Measurements from ENCODE around the gene TRIAP1. TPM values are rescaled to one million over a fixed set of nuclear protein-coding genes. Genes with fewer than 3 reads are reported as not detected.

TRIAP1 gene
- total and polyA plus RNA-seq, 2 donors (not counting 3 experiments of a cell fraction or from before 2014, with no cell fraction given) = 26.1 to 46.0 TPM

DNA sequence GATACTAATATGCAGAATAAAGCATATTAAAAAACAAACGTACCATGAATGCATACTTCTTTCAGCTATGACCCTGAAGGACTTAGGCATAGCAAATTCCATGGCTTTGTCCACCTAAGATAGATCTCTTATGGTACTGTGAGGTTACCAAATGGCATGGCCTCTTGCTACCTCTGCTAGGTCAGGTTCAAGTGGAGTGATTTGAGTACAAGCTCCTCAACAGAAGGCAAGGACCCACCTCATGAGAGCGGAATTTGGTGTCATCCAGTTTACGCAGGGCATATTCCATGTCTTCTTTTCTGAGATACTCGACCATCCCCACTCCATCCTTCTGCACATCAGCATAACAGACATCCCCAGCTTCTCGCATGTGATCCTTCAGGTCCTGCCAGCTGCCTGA lies 17.5 kb upstream of the TRIAP1 start:
- no peak overlapping the region for H3K27ac ChIP-seq (ENCODE audit: insufficient read depth, low read depth, low read length)
- DNase-seq (ENCODE audit: low read depth, low spot score) = no peak
- H3K4me1 ChIP-seq (ENCODE audit: control insufficient read depth, extremely low read depth, insufficient read depth, low read length) = no peaks in the 10 kb centered on the region
- no TSS peak for BruUV-seq (replicated peaks)
- TF ChIP-seq, protein P1, sequence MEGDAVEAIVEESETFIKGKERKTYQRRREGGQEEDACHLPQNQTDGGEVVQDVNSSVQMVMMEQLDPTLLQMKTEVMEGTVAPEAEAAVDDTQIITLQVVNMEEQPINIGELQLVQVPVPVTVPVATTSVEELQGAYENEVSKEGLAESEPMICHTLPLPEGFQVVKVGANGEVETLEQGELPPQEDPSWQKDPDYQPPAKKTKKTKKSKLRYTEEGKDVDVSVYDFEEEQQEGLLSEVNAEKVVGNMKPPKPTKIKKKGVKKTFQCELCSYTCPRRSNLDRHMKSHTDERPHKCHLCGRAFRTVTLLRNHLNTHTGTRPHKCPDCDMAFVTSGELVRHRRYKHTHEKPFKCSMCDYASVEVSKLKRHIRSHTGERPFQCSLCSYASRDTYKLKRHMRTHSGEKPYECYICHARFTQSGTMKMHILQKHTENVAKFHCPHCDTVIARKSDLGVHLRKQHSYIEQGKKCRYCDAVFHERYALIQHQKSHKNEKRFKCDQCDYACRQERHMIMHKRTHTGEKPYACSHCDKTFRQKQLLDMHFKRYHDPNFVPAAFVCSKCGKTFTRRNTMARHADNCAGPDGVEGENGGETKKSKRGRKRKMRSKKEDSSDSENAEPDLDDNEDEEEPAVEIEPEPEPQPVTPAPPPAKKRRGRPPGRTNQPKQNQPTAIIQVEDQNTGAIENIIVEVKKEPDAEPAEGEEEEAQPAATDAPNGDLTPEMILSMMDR (IDR thresholded peaks at IDR 0.05; ENCODE audit: extremely low read depth in 1 of 2, insufficient read depth in 1 of 2, low read depth in 1 of 2, low read length in 2 of 2) = no peak
- no peak for TF ChIP-seq MYC (IDR thresholded peaks at IDR 0.05; ENCODE audit: low read depth, low read length)
- no peak for TF ChIP-seq EZH2 (IDR thresholded peaks at IDR 0.05; ENCODE audit: borderline replicate concordance, low read depth, low read length, severe bottlenecking)
- TF ChIP-seq POLR2A (IDR thresholded peaks at IDR 0.05; ENCODE audit: low read depth, low read length) = no peak
- TF ChIP-seq FOS (IDR thresholded peaks at IDR 0.05; ENCODE audit: borderline replicate concordance, insufficient read depth, low read length) = no peak
- no peak for FAIRE-seq
- H3K79me2 ChIP-seq (ENCODE audit: control insufficient read depth, insufficient read depth, low read length) = peaks cover 50% of the 10 kb centered on the region
- dilution Hi-C loops (cut with MboI; ENCODE audit: extremely low pct_ligation_motif_present, low sequenced_read_pairs) (no loop called here), intact Hi-C loops (cut with micrococcal nuclease) (no loop called here)
- H3K4me3 ChIP-seq (replicated peaks in 1 of 3; ENCODE audit: insufficient read depth in 1 of 3, low read depth in 1 of 3, low read length in 3 of 3) = no peak overlapping the region
- CTCF ChIA-PET = interaction anchor here (0.8 to 1.4 kb wide), 3 partner anchors 8 to 162 kb away, joined by 3 read pairs; partner anchors contain the start of gene SIRT4
- no peak overlapping the region for H3K9ac ChIP-seq (replicated peaks; ENCODE audit: extremely low read depth, insufficient read depth, low read length)
- H4K20me1 ChIP-seq (replicated peaks; ENCODE audit: control insufficient read depth, extremely low read depth, insufficient read depth, low read length) = peaks cover 2% of the 10 kb centered on the region
- POLR2A ChIA-PET = no interaction called here
- no peaks in the 10 kb centered on the region for H3K27me3 ChIP-seq (ENCODE audit: control insufficient read depth in 2 of 2, insufficient read depth in 2 of 2, low read length in 2 of 2)
- no peak overlapping the region for H2AFZ ChIP-seq (ENCODE audit: low read depth, low read length)
- H3K4me2 ChIP-seq (ENCODE audit: insufficient read depth, low read length) = no peak overlapping the region
- peaks cover 34 to 43% of the 10 kb centered on the region in 2 experiments for H3K36me3 ChIP-seq (ENCODE audit: control insufficient read depth in 2 of 2, extremely low read depth in 1 of 2, insufficient read depth in 2 of 2, low read length in 2 of 2)
- H3K9me3 ChIP-seq (replicated peaks; ENCODE audit: control insufficient read depth, insufficient read depth, low read length) = no peaks in the 10 kb centered on the region
- H3K9me1 ChIP-seq (replicated peaks; ENCODE audit: control insufficient read depth, extremely low read depth, insufficient read depth, low read length) = no peaks in the 10 kb centered on the region

DNA sequence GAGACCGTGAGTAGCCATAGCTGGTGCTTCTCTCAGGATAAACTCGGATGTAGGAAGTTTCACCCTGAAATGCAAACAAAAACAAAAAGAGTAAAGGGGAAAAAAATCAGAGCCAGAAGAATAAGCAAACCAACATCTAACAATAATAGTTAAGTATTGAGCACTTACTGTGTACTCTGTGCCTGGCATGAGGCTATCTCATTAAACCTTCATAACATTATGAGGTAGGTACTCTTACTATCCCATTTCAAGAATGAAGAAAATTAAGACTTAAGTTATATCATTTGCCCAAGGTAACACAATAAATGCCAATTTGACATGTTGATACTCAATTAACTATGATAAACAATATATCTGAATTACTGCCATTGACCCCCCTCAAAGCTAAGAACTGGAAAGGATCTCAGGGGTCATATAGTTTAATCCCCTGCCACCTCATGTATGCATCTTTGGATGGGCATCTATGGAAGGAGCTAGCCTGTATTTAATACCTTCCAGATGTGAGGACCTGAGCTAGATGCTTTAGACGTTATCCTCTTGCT lies 16.0 kb upstream of the TRIAP1 start:
- H3K9me3 ChIP-seq (replicated peaks; ENCODE audit: control insufficient read depth, insufficient read depth, low read length) = no peaks in the 10 kb centered on the region
- no peaks in the 10 kb centered on the region for H3K4me1 ChIP-seq (ENCODE audit: control insufficient read depth, extremely low read depth, insufficient read depth, low read length)
- no peaks in the 10 kb centered on the region for H4K20me1 ChIP-seq (replicated peaks; ENCODE audit: control insufficient read depth, extremely low read depth, insufficient read depth, low read length)
- TF ChIP-seq EZH2 (IDR thresholded peaks at IDR 0.05; ENCODE audit: borderline replicate concordance, low read depth, low read length, severe bottlenecking) = no peak
- no peak for TF ChIP-seq JUN (IDR thresholded peaks at IDR 0.05; ENCODE audit: borderline replicate concordance, insufficient read depth, insufficient read length, low read depth)
- TF ChIP-seq MYC (IDR thresholded peaks at IDR 0.05; ENCODE audit: low read depth, low read length) = no peak
- TF ChIP-seq POLR2A (IDR thresholded peaks at IDR 0.05; ENCODE audit: low read depth, low read length) = no peak
- TF ChIP-seq, protein P2, sequence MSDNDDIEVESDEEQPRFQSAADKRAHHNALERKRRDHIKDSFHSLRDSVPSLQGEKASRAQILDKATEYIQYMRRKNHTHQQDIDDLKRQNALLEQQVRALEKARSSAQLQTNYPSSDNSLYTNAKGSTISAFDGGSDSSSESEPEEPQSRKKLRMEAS (IDR thresholded peaks at IDR 0.05; ENCODE audit: insufficient read depth, insufficient read length) = no peak
- no peak for TF ChIP-seq GATA2 (IDR thresholded peaks at IDR 0.05; ENCODE audit: insufficient read depth, insufficient read length, low read depth, low read length)
- TF ChIP-seq FOS (IDR thresholded peaks at IDR 0.05; ENCODE audit: borderline replicate concordance, insufficient read depth, low read length) = no peak
- TF ChIP-seq, protein P1 (IDR thresholded peaks at IDR 0.05; ENCODE audit: extremely low read depth in 1 of 2, insufficient read depth in 1 of 2, low read depth in 1 of 2, low read length in 2 of 2) = no peak
- no peak for TF ChIP-seq POLR2AphosphoS5 (IDR thresholded peaks at IDR 0.05; ENCODE audit: insufficient read depth, low read depth, low read length)
- no peaks in the 10 kb centered on the region for H3K27me3 ChIP-seq (ENCODE audit: control insufficient read depth in 2 of 2, insufficient read depth in 2 of 2, low read length in 2 of 2)
- no peaks in the 10 kb centered on the region for H3K9me1 ChIP-seq (replicated peaks; ENCODE audit: control insufficient read depth, extremely low read depth, insufficient read depth, low read length)
- DNase-seq (ENCODE audit: low read depth, low spot score) = no peak
- dilution Hi-C loops (cut with MboI; ENCODE audit: extremely low pct_ligation_motif_present, low sequenced_read_pairs) = no loop called here
- no peak overlapping the region for H3K27ac ChIP-seq (ENCODE audit: insufficient read depth, low read depth, low read length)
- intact Hi-C loops (cut with micrococcal nuclease) = no loop called here
- H3K9ac ChIP-seq (replicated peaks; ENCODE audit: extremely low read depth, insufficient read depth, low read length) = no peak overlapping the region
- no peak overlapping the region for H2AFZ ChIP-seq (ENCODE audit: low read depth, low read length)
- no TSS peak for BruUV-seq (replicated peaks)
- no peak for FAIRE-seq
- H3K4me2 ChIP-seq (ENCODE audit: insufficient read depth, low read length) = no peak overlapping the region
- no peak overlapping the region for H3K4me3 ChIP-seq (replicated peaks in 1 of 3; ENCODE audit: insufficient read depth in 1 of 3, low read depth in 1 of 3, low read length in 3 of 3)
- CTCF ChIA-PET = interaction anchor here (1.3 kb wide), 1 partner anchor 18 kb away, joined by 3 read pairs; no protein-coding TSS in a partner anchor
- POLR2A ChIA-PET = no interaction called here
- H3K79me2 ChIP-seq (ENCODE audit: control insufficient read depth, insufficient read depth, low read length) = peaks cover 35% of the 10 kb centered on the region
- H3K36me3 ChIP-seq (ENCODE audit: control insufficient read depth in 2 of 2, extremely low read depth in 1 of 2, insufficient read depth in 2 of 2, low read length in 2 of 2) = peaks cover 38 to 48% of the 10 kb centered on the region in 2 experiments
